Omental fat pad (tissue), 4 donors: ENCODE measurements around the gene GJA3. TPM values are rescaled to one million over a fixed set of nuclear protein-coding genes. Genes with fewer than 3 reads are reported as not detected.

Experiments
- ATAC-seq: fragments of 150-250 bp; one replicate; pipeline ENCODE4 v1.9.1; 2016; ENCODE audit warnings: mild to moderate bottlenecking, moderate library complexity; ENCODE audit not compliant: low FRiP score
- DNase-seq: peaks from one replicate; pipeline ENCODE4 v3.0.0-alpha.2; 2019; ENCODE audit warnings: low spot score
- CTCF ChIP-seq, 3 donors: fragments of 450-650 bp; IDR thresholded peaks; one replicate each; pipeline ENCODE4 v1.5.1; 2016 to 2017; ENCODE audit warnings: antibody characterized with exemption in 3 of 3, mild to moderate bottlenecking in 3 of 3, moderate library complexity in 2 of 3
- total RNA-seq, 4 donors: library from RNA; depleted of rRNA; stranded (reverse); fragments of >200 nt; gene quantifications; one replicate each; pipeline ENCODE4 v1.1.0, GENCODE V29; 2016

The GJA3 gene
- total RNA-seq, 4 donors from 2014 or later, result 0.19 to 1.6 (median 0.60) TPM; not detected in 1

- no peak for TF ChIP-seq CTCF (IDR thresholded peaks at IDR 0.05)
- ATAC-seq (peak; percentile 79), DNase-seq (peak; percentile 26)
Measured at GRCh38 chr13:20127562-20128458, 33.0 kb downstream of the GJA3 start.

- peak; percentile 13 for ATAC-seq
- no peak for DNase-seq
- no peak for TF ChIP-seq CTCF (IDR thresholded peaks at IDR 0.05)
Measured at GRCh38 chr13:20127262-20127561, 33.6 kb downstream of the GJA3 start.

GRCh38 chr13:20126541-20127261, 34.2 kb downstream of the GJA3 start:
- ATAC-seq, result no peak
- no peak for DNase-seq
- no peak for TF ChIP-seq CTCF (IDR thresholded peaks at IDR 0.05)

- no peak for ATAC-seq
- DNase-seq, result no peak
- TF ChIP-seq CTCF (IDR thresholded peaks at IDR 0.05), result no peak
Measured at GRCh38 chr13:20125783-20126165, 35.1 kb downstream of the GJA3 start.

- DNase-seq, result no peak
- TF ChIP-seq CTCF (IDR thresholded peaks at IDR 0.05), result no peak
- ATAC-seq, result no peak
Measured at GRCh38 chr13:20125129-20125782, 35.6 kb downstream of the GJA3 start.

- DNase-seq (no peak), ATAC-seq (no peak)
- no peak for TF ChIP-seq CTCF (IDR thresholded peaks at IDR 0.05)
Measured at GRCh38 chr13:20124303-20124702, 36.5 kb downstream of the GJA3 start.
